ENCODE results near the gene VPS36. TPM values are rescaled to one million over a fixed set of nuclear protein-coding genes. Genes with fewer than 3 reads are reported as not detected.

Gene VPS36
- polyA plus RNA-seq, 2 of the 4 experiments (the other 2 are of a cell fraction): 12.6 to 23.1 TPM

- ATAC-seq (no peak), DNase-seq (ENCODE audit: low read depth in 1 of 2, low spot score in 1 of 2) (no peak), FAIRE-seq (no peak)
- no peak overlapping the region for H3K4me2 ChIP-seq
- no peaks in the 10 kb centered on the region for H3K4me1 ChIP-seq
- CTCF ChIA-PET: interaction anchor here (0.6 to 1.9 kb wide), 2 partner anchors 46 to 57 kb away, joined by 3 to 9 read pairs; partner anchors contain the start of gene VPS36
- no peaks in the 10 kb centered on the region for H3K9me3 ChIP-seq
- POLR2A ChIA-PET: no interaction called here
- WGBS (ENCODE audit: missing lambda C conversion rate): 87% methylated on average over 8 of the region's 8 CpGs
- TF ChIP-seq, protein P1, sequence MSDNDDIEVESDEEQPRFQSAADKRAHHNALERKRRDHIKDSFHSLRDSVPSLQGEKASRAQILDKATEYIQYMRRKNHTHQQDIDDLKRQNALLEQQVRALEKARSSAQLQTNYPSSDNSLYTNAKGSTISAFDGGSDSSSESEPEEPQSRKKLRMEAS (IDR thresholded peaks at IDR 0.05): no peak
- TF ChIP-seq PBX3 (IDR thresholded peaks at IDR 0.05): no peak
- TF ChIP-seq CHD4 (IDR thresholded peaks at IDR 0.05; ENCODE audit: borderline replicate concordance): no peak
- no peak for TF ChIP-seq RAD21 (conservative IDR thresholded peaks at IDR 0.05 in 1 of 2, IDR thresholded peaks at IDR 0.05 in 1 of 2)
- no peak for TF ChIP-seq HOXB13 (CRISPR knock-in tag; IDR thresholded peaks at IDR 0.05; ENCODE audit: low read depth)
- H3K27ac ChIP-seq: no peak overlapping the region
- H3K4me3 ChIP-seq: no peak overlapping the region
These were observed 56.7 kb downstream of the VPS36 start for GRCh38 chr13:52393572-52394357.

- ATAC-seq (no peak), DNase-seq (ENCODE audit: low read depth in 1 of 2, low spot score in 1 of 2) (no peak), FAIRE-seq (no peak)
- ChIA-PET CTCF (no interaction called here), POLR2A (no interaction called here)
- Histone ChIP-seq H3K4me2 (no peak overlapping the region), H3K27ac (no peak overlapping the region), H3K9me3 (no peaks in the 10 kb centered on the region), H3K4me3 (no peak overlapping the region), H3K4me1 (no peaks in the 10 kb centered on the region)
- TF ChIP-seq MYC (IDR thresholded peaks at IDR 0.05; ENCODE audit: borderline replicate concordance, low read length): no peak
These were observed 62.7 kb downstream of the VPS36 start for GRCh38 chr13:52387721-52388120.

- ATAC-seq (no peak), FAIRE-seq (no peak), DNase-seq (ENCODE audit: low read depth in 1 of 2, low spot score in 1 of 2) (no peak)
- Histone ChIP-seq H3K4me1 (no peaks in the 10 kb centered on the region), H3K9me3 (no peaks in the 10 kb centered on the region), H3K4me2 (no peak overlapping the region), H3K4me3 (no peak overlapping the region), H3K27ac (no peak overlapping the region)
- TF ChIP-seq RNF2 (IDR thresholded peaks at IDR 0.05; ENCODE audit: borderline replicate concordance, low read depth): no peak
- no peak for TF ChIP-seq GATA3 (IDR thresholded peaks at IDR 0.05; ENCODE audit: borderline replicate concordance)
- no peak for TF ChIP-seq EHF (CRISPR knock-in tag; IDR thresholded peaks at IDR 0.05)
- ChIA-PET POLR2A (no interaction called here), CTCF (interaction anchor here (1.3 kb wide), 1 partner anchor 65 kb away, joined by 6 read pairs; the partner anchor contains the start of gene VPS36)
- WGBS (ENCODE audit: missing lambda C conversion rate): 83% methylated on average over 4 of the region's 4 CpGs
These were observed 64.6 kb downstream of the VPS36 start for GRCh38 chr13:52385870-52386269.

- FAIRE-seq (no peak), ATAC-seq (no peak)
- CTCF ChIA-PET: interaction anchor here (0.6 to 1.4 kb wide), 4 partner anchors 10 to 27 kb away, joined by 3 to 4 read pairs (median 3); no protein-coding TSS in a partner anchor
These were observed 67.1 kb downstream of the VPS36 start for GRCh38 chr13:52383366-52383765.

More at GRCh38 chr13:52383366-52383765, 67.1 kb downstream of the VPS36 start:
- TF ChIP-seq MYC (IDR thresholded peaks at IDR 0.05; ENCODE audit: borderline replicate concordance, low read length): no peak
- TF ChIP-seq, protein P1 (IDR thresholded peaks at IDR 0.05): no peak
- no peak for TF ChIP-seq REST (IDR thresholded peaks at IDR 0.05)
- no peak for TF ChIP-seq PHF8 (IDR thresholded peaks at IDR 0.05; ENCODE audit: borderline replicate concordance, low read depth)
- no peak for TF ChIP-seq BHLHE40 (IDR thresholded peaks at IDR 0.05; ENCODE audit: low read depth, low read length)
- no peak for TF ChIP-seq TFCP2L1 (CRISPR knock-in tag; IDR thresholded peaks at IDR 0.05)
- TF ChIP-seq SMC3 (IDR thresholded peaks at IDR 0.05): no peak
- no peak for TF ChIP-seq ZFP36 (IDR thresholded peaks at IDR 0.05; ENCODE audit: borderline replicate concordance, partially characterized antibody)
- no peak for TF ChIP-seq EP300 (IDR thresholded peaks at IDR 0.05)
- no peak for TF ChIP-seq RNF2 (IDR thresholded peaks at IDR 0.05; ENCODE audit: borderline replicate concordance, low read depth)
- no peak for TF ChIP-seq KDM5A (IDR thresholded peaks at IDR 0.05)
- no peak for TF ChIP-seq POLR2A (IDR thresholded peaks at IDR 0.05; ENCODE audit: low read length)
- TF ChIP-seq EHMT2 (IDR thresholded peaks at IDR 0.05; ENCODE audit: low read depth): no peak
- TF ChIP-seq HOXB13 (CRISPR knock-in tag; IDR thresholded peaks at IDR 0.05; ENCODE audit: low read depth): no peak
- POLR2A ChIA-PET: no interaction called here
- Histone ChIP-seq H3K9me3 (no peaks in the 10 kb centered on the region), H3K4me2 (no peak overlapping the region), H3K4me1 (no peaks in the 10 kb centered on the region), H3K4me3 (no peak overlapping the region), H3K27ac (no peak overlapping the region)
- WGBS (ENCODE audit: missing lambda C conversion rate): 88% methylated on average over 1 of the region's 1 CpG
- DNase-seq (ENCODE audit: low read depth in 1 of 2, low spot score in 1 of 2): no peak

All from A549 (cell line).